GM12878 (cell line): Measurements from ENCODE around the gene GEMIN7.

Experiments used
- EZH2 ChIP-seq: IDR thresholded peaks from 2 replicates; pipeline ENCODE4 v1.6.1; 2012; ENCODE audit warnings: low read depth, mild to moderate bottlenecking, control low read depth, inconsistent platforms, low read length, borderline replicate concordance; ENCODE audit not compliant: control insufficient read depth
- TF ChIP-seq, protein P1 (sequence below), 3 experiments: IDR thresholded peaks in 2 of 3; conservative IDR thresholded peaks in 1 of 3; 2 replicates each; pipeline ENCODE4 v1.5.1; 2011; ENCODE audit warnings: low read depth in 3 of 3, low read length in 3 of 3, mild to moderate bottlenecking in 3 of 3, control low read depth in 2 of 3, moderate library complexity in 2 of 3, inconsistent platforms in 1 of 3, mixed read lengths in 1 of 3; ENCODE audit not compliant: control insufficient read depth in 2 of 3, insufficient read depth in 1 of 3; ENCODE audit errors: extremely low read depth in 1 of 3

DNA sequence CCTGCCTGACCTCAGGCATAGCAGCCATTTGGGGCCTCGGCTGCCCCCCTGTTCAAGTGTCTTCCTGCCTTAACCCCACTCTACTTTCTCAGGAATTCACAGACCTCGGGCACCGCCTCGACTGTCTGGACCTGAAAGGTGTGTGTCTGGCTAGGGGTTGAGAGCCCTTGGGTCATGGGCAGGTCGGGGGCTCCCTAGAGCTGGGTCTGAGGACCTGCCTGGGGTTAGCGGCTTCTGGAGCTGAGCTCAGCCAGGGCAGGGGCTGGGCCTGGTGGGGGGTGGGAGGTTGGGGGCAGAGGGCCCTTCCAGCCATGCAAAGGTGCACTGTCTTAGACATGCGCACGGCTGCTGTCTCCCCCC, 61.1 kb downstream of the GEMIN7 start:
- no peak for TF ChIP-seq EZH2
- TF ChIP-seq, protein P1, sequence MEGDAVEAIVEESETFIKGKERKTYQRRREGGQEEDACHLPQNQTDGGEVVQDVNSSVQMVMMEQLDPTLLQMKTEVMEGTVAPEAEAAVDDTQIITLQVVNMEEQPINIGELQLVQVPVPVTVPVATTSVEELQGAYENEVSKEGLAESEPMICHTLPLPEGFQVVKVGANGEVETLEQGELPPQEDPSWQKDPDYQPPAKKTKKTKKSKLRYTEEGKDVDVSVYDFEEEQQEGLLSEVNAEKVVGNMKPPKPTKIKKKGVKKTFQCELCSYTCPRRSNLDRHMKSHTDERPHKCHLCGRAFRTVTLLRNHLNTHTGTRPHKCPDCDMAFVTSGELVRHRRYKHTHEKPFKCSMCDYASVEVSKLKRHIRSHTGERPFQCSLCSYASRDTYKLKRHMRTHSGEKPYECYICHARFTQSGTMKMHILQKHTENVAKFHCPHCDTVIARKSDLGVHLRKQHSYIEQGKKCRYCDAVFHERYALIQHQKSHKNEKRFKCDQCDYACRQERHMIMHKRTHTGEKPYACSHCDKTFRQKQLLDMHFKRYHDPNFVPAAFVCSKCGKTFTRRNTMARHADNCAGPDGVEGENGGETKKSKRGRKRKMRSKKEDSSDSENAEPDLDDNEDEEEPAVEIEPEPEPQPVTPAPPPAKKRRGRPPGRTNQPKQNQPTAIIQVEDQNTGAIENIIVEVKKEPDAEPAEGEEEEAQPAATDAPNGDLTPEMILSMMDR (IDR thresholded peaks at IDR 0.05 in 2 of 3, conservative IDR thresholded peaks at IDR 0.05 in 1 of 3; ENCODE audit: control insufficient read depth in 2 of 3, extremely low read depth in 1 of 3, insufficient read depth in 1 of 3, low read depth in 3 of 3, low read length in 3 of 3) = no peak
